ENCODE measurements around the gene PRKCQ. TPM values are rescaled to one million over a fixed set of nuclear protein-coding genes. Genes with fewer than 3 reads are reported as not detected.

The PRKCQ gene
- total and polyA plus RNA-seq, 2 of the 4 experiments (the other 2 are of a cell fraction): under 0.01 to 0.03 TPM

DNA sequence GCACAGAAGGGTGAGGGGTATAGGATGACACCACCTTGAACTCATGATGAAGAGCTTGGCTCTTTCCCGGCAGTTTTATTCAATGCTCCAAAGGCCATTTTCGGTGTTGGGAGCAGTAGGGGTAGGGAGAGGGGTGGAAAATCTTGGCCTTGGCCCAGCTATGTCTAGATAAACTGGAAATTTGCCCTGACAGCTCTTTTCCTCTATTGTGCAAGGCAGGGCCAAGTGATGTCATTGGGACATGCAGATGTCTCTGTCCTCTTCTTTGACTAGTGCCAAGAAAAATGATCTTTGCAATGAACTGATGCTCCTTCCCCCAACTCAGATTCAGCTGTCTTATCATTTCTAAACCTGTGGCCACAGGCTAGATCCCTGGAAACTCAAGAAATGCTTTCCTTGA is 27.7 kb upstream of the PRKCQ start:
- H2BK15ac ChIP-seq (ENCODE audit: low read depth, low read length): no peak overlapping the region
- H3K27me3 ChIP-seq (ENCODE audit: control insufficient read depth, insufficient read depth, low read length): no peaks in the 10 kb centered on the region
- H3K4ac ChIP-seq (ENCODE audit: low read depth, low read length): no peak overlapping the region
- in situ Hi-C loops (cut with MboI; ENCODE audit: low sequenced_read_pairs) (no loop called here), intact Hi-C loops (cut with micrococcal nuclease) (no loop called here), dilution Hi-C loops (cut with HindIII; ENCODE audit: low sequenced_read_pairs, unreplicated experiment) (no loop called here)
- H2AK5ac ChIP-seq (ENCODE audit: low read depth, low read length): no peak overlapping the region
- no peak overlapping the region for H2BK5ac ChIP-seq (ENCODE audit: low read depth, low read length, poor library complexity, severe bottlenecking)
- H3K9me3 ChIP-seq (ENCODE audit: control insufficient read depth, insufficient read depth, low read length): no peaks in the 10 kb centered on the region
- H4K91ac ChIP-seq (ENCODE audit: insufficient read depth, low read depth, low read length): no peak overlapping the region
- no peaks in the 10 kb centered on the region for H3K79me1 ChIP-seq (ENCODE audit: low read depth in 1 of 2, low read length in 2 of 2)
- H3K9me1 ChIP-seq (ENCODE audit: insufficient read depth, low read length): no peaks in the 10 kb centered on the region
- no peak overlapping the region for H4K5ac ChIP-seq (ENCODE audit: low read depth, low read length)
- TF ChIP-seq FOS (IDR thresholded peaks at IDR 0.05; ENCODE audit: low read depth, low read length) (no peak), MAFK (IDR thresholded peaks at IDR 0.05; ENCODE audit: low read depth, low read length) (no peak), CEBPB (IDR thresholded peaks at IDR 0.05; ENCODE audit: low read depth, low read length) (no peak), MXI1 (IDR thresholded peaks at IDR 0.05; ENCODE audit: borderline replicate concordance, low read depth, low read length) (no peak), RCOR1 (IDR thresholded peaks at IDR 0.05; ENCODE audit: insufficient replicate concordance, low read length) (no peak), CHD1 (IDR thresholded peaks at IDR 0.05; ENCODE audit: low read depth, low read length) (no peak), BHLHE40 (IDR thresholded peaks at IDR 0.05; ENCODE audit: low read depth, low read length) (no peak), MAZ (IDR thresholded peaks at IDR 0.05; ENCODE audit: borderline replicate concordance, low read depth, low read length) (no peak), SMC3 (IDR thresholded peaks at IDR 0.05; ENCODE audit: low read depth, low read length) (no peak), USF2 (IDR thresholded peaks at IDR 0.05; ENCODE audit: low read depth, low read length) (no peak)
- TF ChIP-seq, protein P1, sequence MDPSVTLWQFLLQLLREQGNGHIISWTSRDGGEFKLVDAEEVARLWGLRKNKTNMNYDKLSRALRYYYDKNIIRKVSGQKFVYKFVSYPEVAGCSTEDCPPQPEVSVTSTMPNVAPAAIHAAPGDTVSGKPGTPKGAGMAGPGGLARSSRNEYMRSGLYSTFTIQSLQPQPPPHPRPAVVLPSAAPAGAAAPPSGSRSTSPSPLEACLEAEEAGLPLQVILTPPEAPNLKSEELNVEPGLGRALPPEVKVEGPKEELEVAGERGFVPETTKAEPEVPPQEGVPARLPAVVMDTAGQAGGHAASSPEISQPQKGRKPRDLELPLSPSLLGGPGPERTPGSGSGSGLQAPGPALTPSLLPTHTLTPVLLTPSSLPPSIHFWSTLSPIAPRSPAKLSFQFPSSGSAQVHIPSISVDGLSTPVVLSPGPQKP (IDR thresholded peaks at IDR 0.05; ENCODE audit: borderline replicate concordance, low read depth, low read length): no peak
- no peak overlapping the region for H4K8ac ChIP-seq (ENCODE audit: low read depth in 2 of 2, low read length in 2 of 2)
- no peak overlapping the region for H3K23ac ChIP-seq (ENCODE audit: low read depth, low read length)
- no peak overlapping the region for H2BK20ac ChIP-seq (ENCODE audit: low read depth, low read length)
- H3K4me2 ChIP-seq (ENCODE audit: low read depth, low read length): no peak overlapping the region
- H3K14ac ChIP-seq (replicated peaks; ENCODE audit: low read depth, low read length): no peak overlapping the region
- DNase-seq (no peak), ATAC-seq (ENCODE audit: low read depth) (no peak)
- ChIA-PET POLR2A (ENCODE audit: unreplicated experiment) (no interaction called here), CTCF (no interaction called here)
- 0% methylated on average over 1 of the region's 2 CpGs; no CpG with 5 or more reads in 1 of the 2 experiments for WGBS, 2 experiments (ENCODE audit: extremely low coverage in 2 of 2, insufficient read length in 1 of 2)
- H3K4me3 ChIP-seq (ENCODE audit: insufficient read depth, low read depth, low read length): no peak overlapping the region
- H3K18ac ChIP-seq (ENCODE audit: low read depth, low read length): no peak overlapping the region
- H3K36me3 ChIP-seq (ENCODE audit: control insufficient read depth, insufficient read depth, low read length): no peaks in the 10 kb centered on the region
- no peak overlapping the region for H2BK120ac ChIP-seq (ENCODE audit: low read depth, low read length)
- no peak overlapping the region for H3K27ac ChIP-seq (ENCODE audit: insufficient read depth, low read length)
- H2AFZ ChIP-seq (replicated peaks; ENCODE audit: low read length, poor library complexity): no peak overlapping the region
- H3K4me1 ChIP-seq (ENCODE audit: control insufficient read depth, insufficient read depth, low read length): no peaks in the 10 kb centered on the region
- no TSS peak for BruUV-seq (replicated peaks)
- H2AK9ac ChIP-seq (replicated peaks; ENCODE audit: low read depth, low read length, poor library complexity): no peak overlapping the region
- no peak overlapping the region for H3K56ac ChIP-seq (ENCODE audit: extremely low read depth, insufficient read depth, low read length)
- H3K9ac ChIP-seq (ENCODE audit: low read depth, low read length): no peak overlapping the region
- H4K20me1 ChIP-seq (ENCODE audit: insufficient read depth, low read length): no peaks in the 10 kb centered on the region
